GM18498 (cell line): ENCODE measurements around the gene MYL3.

Source experiments
- ATAC-seq: cut with Tn5 transposase; IDR thresholded peaks from one replicate; pipeline ENCODE4 v1.9.1; 2021; ENCODE audit warnings: mild to moderate bottlenecking, moderate library complexity; ENCODE audit not compliant: unreplicated experiment

The MYL3 gene

GRCh38 chr3:46866032-46866595 is 2.9 kb upstream of the MYL3 start:
- no peak for ATAC-seq

GRCh38 chr3:46865546-46865945 is 2.3 kb upstream of the MYL3 start:
- no peak for ATAC-seq

- ATAC-seq = no peak
Observed at GRCh38 chr3:46865031-46865507, 1.8 kb upstream of the MYL3 start.

- ATAC-seq = no peak
Observed at GRCh38 chr3:46864061-46864881, 1.0 kb upstream of the MYL3 start.

- ATAC-seq = no peak
Observed at GRCh38 chr3:46862369-46863025, 747 bp downstream of the MYL3 start.

GRCh38 chr3:46861605-46862368 is 1.5 kb downstream of the MYL3 start:
- no peak for ATAC-seq

GRCh38 chr3:46860810-46861604 is 2.2 kb downstream of the MYL3 start:
- ATAC-seq = no peak

- ATAC-seq = no peak
Observed at GRCh38 chr3:46860017-46860809, 3.0 kb downstream of the MYL3 start.

- no peak for ATAC-seq
Observed at GRCh38 chr3:46859001-46859710, 4.1 kb downstream of the MYL3 start.

GRCh38 chr3:46858456-46858855 is 4.8 kb downstream of the MYL3 start:
- no peak for ATAC-seq

GRCh38 chr3:46857485-46858341 is 5.5 kb downstream of the MYL3 start:
- no peak for ATAC-seq

- no peak for ATAC-seq
Observed at GRCh38 chr3:46856576-46857471, 6.4 kb downstream of the MYL3 start.

GRCh38 chr3:46854555-46854991 is 8.7 kb downstream of the MYL3 start:
- no peak for ATAC-seq

GRCh38 chr3:46853441-46854415 is 9.5 kb downstream of the MYL3 start:
- ATAC-seq = no peak

GRCh38 chr3:46852839-46853355 is 10.3 kb downstream of the MYL3 start:
- no peak for ATAC-seq

- no peak for ATAC-seq
Observed at GRCh38 chr3:46852334-46852720, 10.9 kb downstream of the MYL3 start.
